Gastrocnemius medialis (tissue), 4 donors: ENCODE measurements around the gene EDC4.
A peak's percentile ranks its signal among the peaks of the same experiment; 100 is the strongest.

Experiments
- CTCF ChIP-seq, 5 experiments: fragments of 450-650 bp in 3 of 5; fragments of 200-600 bp in 2 of 5; sonication (generic) in 2 of 5; IDR thresholded peaks in 4 of 5; conservative IDR thresholded peaks in 1 of 5; 1 replicate in 4 of 5; 2 replicates in 1 of 5; pipeline ENCODE4 v1.5.1; 2016 to 2019; ENCODE audit warnings: antibody characterized with exemption in 5 of 5, mild to moderate bottlenecking in 3 of 5, moderate library complexity in 3 of 5
- POLR2A ChIP-seq, 2 donors: fragments of 450-650 bp; IDR thresholded peaks; one replicate each; pipeline ENCODE4 v1.6.1; 2017; ENCODE audit warnings: antibody characterized with exemption in 2 of 2, mild to moderate bottlenecking in 2 of 2, moderate library complexity in 2 of 2

- TF ChIP-seq CTCF (IDR thresholded peaks at IDR 0.05 in 4 of 5, conservative IDR thresholded peaks at IDR 0.05 in 1 of 5), result no peak
- peak in 1 of 2 donors; percentile 23 for TF ChIP-seq POLR2A (IDR thresholded peaks at IDR 0.05)
These were observed 30.1 kb upstream of the EDC4 start for GRCh38 chr16:67842509-67843342.
